DND-41 (cell line): ENCODE data around the gene ZNF497.
A peak's percentile ranks its signal among the peaks of the same experiment; 100 is the strongest.

ENCODE experiments used
- ATAC-seq: fragments of 200-7000 bp; cut with Tn5 transposase; 3 replicates; pipeline ENCODE4 v1.9.1; 2021; ENCODE audit warnings: low read depth; ENCODE audit not compliant: insufficient read depth
- DNase-seq: peaks from one replicate; pipeline ENCODE4 v3.0.0-alpha.2; 2020
- H2AFZ ChIP-seq: 2 replicates; pipeline ENCODE4 v1.6.0; 2012; ENCODE audit warnings: low read depth, low read length
- H3K27ac ChIP-seq: 2 replicates; pipeline ENCODE4 v1.5.1; 2012; ENCODE audit warnings: low read length, inconsistent platforms
- H3K27me3 ChIP-seq: fragments of 200-600 bp; sonication (generic); 2 replicates; pipeline ENCODE4 v1.6.0; 2012; ENCODE audit warnings: low read length, mild to moderate bottlenecking, inconsistent platforms; ENCODE audit not compliant: insufficient read depth, poor library complexity
- H3K36me3 ChIP-seq: 2 replicates; pipeline ENCODE4 v1.5.1; 2012; ENCODE audit warnings: low read length, inconsistent platforms; ENCODE audit not compliant: insufficient read depth
- H3K4me1 ChIP-seq: 2 replicates; pipeline ENCODE4 v1.5.1; 2012; ENCODE audit warnings: mild to moderate bottlenecking, low read length; ENCODE audit not compliant: insufficient read depth
- H3K4me2 ChIP-seq: 2 replicates; pipeline ENCODE4 v1.6.0; 2012; ENCODE audit warnings: mild to moderate bottlenecking, moderate library complexity, low read length, inconsistent platforms; ENCODE audit not compliant: insufficient read depth
- H3K4me3 ChIP-seq, 2 experiments: fragments of 200-600 bp in 1 of 2; shearing (Covaris generic) in 1 of 2; 2 replicates each; pipeline ENCODE4 v1.5.1; 2012 to 2016; ENCODE audit warnings: inconsistent platforms in 2 of 2, low read length in 2 of 2, mild to moderate bottlenecking in 2 of 2, low read depth in 1 of 2, moderate library complexity in 1 of 2
- H3K79me2 ChIP-seq: 2 replicates; pipeline ENCODE4 v1.6.0; 2012; ENCODE audit warnings: low read length, inconsistent platforms; ENCODE audit not compliant: insufficient read depth
- H3K9ac ChIP-seq: 2 replicates; pipeline ENCODE4 v1.6.0; 2012; ENCODE audit warnings: low read depth, mild to moderate bottlenecking, inconsistent platforms, low read length, moderate library complexity
- H3K9me3 ChIP-seq: 2 replicates; pipeline ENCODE4 v1.5.1; 2012; ENCODE audit warnings: low read length, moderate library complexity, mild to moderate bottlenecking, inconsistent platforms; ENCODE audit not compliant: insufficient read depth, severe bottlenecking
- H4K20me1 ChIP-seq: 2 replicates; pipeline ENCODE4 v1.6.0; 2012; ENCODE audit warnings: low read length; ENCODE audit not compliant: insufficient read depth
- CTCF ChIP-seq: IDR thresholded peaks from 2 replicates; pipeline ENCODE4 v1.5.1; 2012; ENCODE audit warnings: borderline replicate concordance, low read length, moderate library complexity, mild to moderate bottlenecking; ENCODE audit not compliant: poor library complexity, severe bottlenecking; ENCODE audit errors: extremely low read depth
- EZH2 ChIP-seq: IDR thresholded peaks from 3 replicates; pipeline ENCODE4 v1.6.1; 2012; ENCODE audit warnings: borderline replicate concordance, low read depth, mild to moderate bottlenecking, moderate library complexity, low read length, inconsistent platforms; ENCODE audit not compliant: severe bottlenecking

ZNF497 gene

GRCh38 chr19:58398545-58398944 is 36.0 kb upstream of the ZNF497 start:
- ATAC-seq (no peak), DNase-seq (no peak)
- H4K20me1 ChIP-seq = peaks cover 20% of the 10 kb centered on the region
- no peak overlapping the region for H3K4me2 ChIP-seq
- TF ChIP-seq EZH2 (no peak), CTCF (no peak)
- no peaks in the 10 kb centered on the region for H3K9me3 ChIP-seq
- H3K27me3 ChIP-seq = no peaks in the 10 kb centered on the region
- peaks cover 24% of the 10 kb centered on the region for H3K36me3 ChIP-seq
- peaks cover 3% of the 10 kb centered on the region; the same call in 1 of the 2 replicates for H3K79me2 ChIP-seq
- H3K4me1 ChIP-seq = peaks cover 22% of the 10 kb centered on the region
- no peak overlapping the region for H2AFZ ChIP-seq
- H3K4me3 ChIP-seq = no peak overlapping the region
- H3K9ac ChIP-seq = no peak overlapping the region
- H3K27ac ChIP-seq = no peak overlapping the region

DNA sequence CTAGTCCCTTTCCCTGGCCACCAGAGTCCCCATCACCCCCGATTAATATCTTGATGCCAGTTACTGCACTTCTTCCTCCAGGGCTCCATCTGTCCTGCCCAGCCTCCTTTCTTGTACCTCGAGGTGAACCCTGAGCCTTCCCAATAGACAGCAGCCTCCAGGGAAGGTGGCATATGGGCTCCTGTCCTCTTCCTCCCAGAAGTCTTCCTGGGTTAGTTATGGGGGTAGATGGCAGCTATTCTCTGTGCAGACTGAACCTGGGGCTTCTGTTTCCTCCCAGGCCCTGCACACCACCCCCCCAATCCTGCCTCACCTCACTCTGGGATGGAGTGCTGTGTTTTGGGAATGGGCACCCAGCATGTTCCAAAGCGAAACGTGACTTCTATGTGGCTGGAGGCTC is 35.5 kb upstream of the ZNF497 start:
- Histone ChIP-seq H3K9ac (no peak overlapping the region), H3K79me2 (peaks cover 3% of the 10 kb centered on the region; the same call in 1 of the 2 replicates)

GRCh38 chr19:58397533-58398037 is 35.0 kb upstream of the ZNF497 start:
- Histone ChIP-seq H3K4me2 (no peak overlapping the region), H3K27ac (no peak overlapping the region), H3K9ac (no peak overlapping the region), H3K4me3 (no peak overlapping the region), H3K9me3 (no peaks in the 10 kb centered on the region), H2AFZ (no peak overlapping the region), H4K20me1 (peaks cover 30% of the 10 kb centered on the region), H3K4me1 (peaks cover 19% of the 10 kb centered on the region), H3K36me3 (peaks cover 34% of the 10 kb centered on the region), H3K79me2 (peaks cover 8% of the 10 kb centered on the region; the same call in 1 of the 2 replicates), H3K27me3 (no peaks in the 10 kb centered on the region)
- DNase-seq = peak; percentile 16
- no peak for TF ChIP-seq EZH2
- no peak for ATAC-seq

More for the DNA sequence above, 35.5 kb upstream of the ZNF497 start:
- no peak for ATAC-seq
- H3K36me3 ChIP-seq = peaks cover 28% of the 10 kb centered on the region
- H3K4me1 ChIP-seq = peaks cover 22% of the 10 kb centered on the region
- no peaks in the 10 kb centered on the region for H3K27me3 ChIP-seq
- H3K27ac ChIP-seq = no peak overlapping the region
- no peak overlapping the region for H3K4me2 ChIP-seq
- no peaks in the 10 kb centered on the region for H3K9me3 ChIP-seq
- H2AFZ ChIP-seq = no peak overlapping the region
- TF ChIP-seq EZH2 (no peak), CTCF (no peak)
- H4K20me1 ChIP-seq = peaks cover 24% of the 10 kb centered on the region
- DNase-seq = no peak
- no peak overlapping the region for H3K4me3 ChIP-seq

DNA sequence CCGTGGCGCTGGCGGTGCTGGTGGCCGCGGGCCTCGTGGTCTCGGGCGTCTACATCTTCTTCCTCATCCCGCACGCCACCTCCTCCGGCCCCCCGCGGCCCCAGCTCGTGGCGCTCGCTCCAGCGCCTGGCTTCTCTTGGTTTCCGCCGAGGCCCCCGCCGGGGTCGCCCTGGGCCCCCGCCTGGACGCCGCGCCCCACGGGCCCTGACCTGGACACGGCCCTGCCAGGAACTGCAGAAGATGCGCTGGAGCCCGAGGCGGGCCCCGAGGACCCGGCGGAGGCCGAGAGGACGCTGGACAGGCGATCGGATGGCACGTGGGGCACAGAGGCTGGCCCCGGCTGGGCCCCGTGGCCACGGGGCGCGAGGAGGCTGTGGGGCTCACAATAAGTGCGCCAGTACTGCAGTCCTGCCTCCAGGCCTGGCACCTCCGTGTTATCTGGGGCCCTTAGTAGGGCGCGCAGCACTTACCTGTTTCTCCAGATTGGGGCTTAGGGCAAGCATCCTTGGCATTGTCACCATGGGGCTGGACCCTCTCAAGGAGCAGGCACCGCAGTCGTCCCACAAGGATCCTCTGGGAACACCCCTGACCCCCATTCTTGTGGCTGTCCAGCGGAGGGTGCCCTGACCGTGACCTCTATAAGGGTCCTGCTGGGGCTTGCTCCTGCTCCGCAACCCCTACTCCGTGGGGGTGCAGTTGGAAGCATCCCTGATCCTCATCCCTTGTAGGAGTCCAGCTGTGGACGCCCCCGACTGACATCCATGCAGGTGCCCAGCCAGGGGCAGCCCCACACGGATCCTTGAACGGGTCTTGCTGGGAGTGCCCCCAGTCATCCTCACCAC is 34.4 kb upstream of the ZNF497 start:
- peaks cover 40% of the 10 kb centered on the region for H3K36me3 ChIP-seq
- H3K27me3 ChIP-seq = no peaks in the 10 kb centered on the region
- no peaks in the 10 kb centered on the region for H3K9me3 ChIP-seq
- H3K9ac ChIP-seq = no peak overlapping the region
- H3K79me2 ChIP-seq = peaks cover 9% of the 10 kb centered on the region; the same call in 1 of the 2 replicates
- H4K20me1 ChIP-seq = peaks cover 33% of the 10 kb centered on the region
- TF ChIP-seq CTCF (no peak), EZH2 (no peak)
- peaks cover 12% of the 10 kb centered on the region for H3K4me1 ChIP-seq
- H3K27ac ChIP-seq = no peak overlapping the region
- no peak overlapping the region for H3K4me3 ChIP-seq
- no peak for DNase-seq
- no peak overlapping the region for H3K4me2 ChIP-seq
- no peak overlapping the region for H2AFZ ChIP-seq
- ATAC-seq = no peak
